Left lobe of liver (tissue), 2 donors: ENCODE data around the gene WDR74. TPM values are rescaled to one million over a fixed set of nuclear protein-coding genes. Genes with fewer than 3 reads are reported as not detected.
"Not testable (repeated sequence)": the region's sequence is repeated elsewhere in the genome, so short reads cannot be mapped to it uniquely, and the experiment has no call there.

Experiments used
- ATAC-seq: fragments of 200-7000 bp; cut with Tn5 transposase; one replicate; pipeline ENCODE4 v1.9.1; 2020; ENCODE audit warnings: mild to moderate bottlenecking, moderate library complexity
- DNase-seq: peaks from one replicate; pipeline ENCODE4 v3.0.0-alpha.2; 2020; ENCODE audit warnings: low spot score
- total RNA-seq: library from RNA; stranded (reverse); gene quantifications from one replicate; pipeline ENCODE4 v1.2.1, GENCODE V29; 2021
- donor health status: DM: no; HTN: no; CAD: no; lungs with moderate emphysema.
- donor health status: DM: no; HTN: yes; CAD: no.

WDR74 gene
- 20.5 TPM for total RNA-seq

GRCh38 chr11:62839050-62839945, at the start of gene WDR74:
WDR74 (minus strand) TSS chr11:62839590; CDS start chr11:62839570, 20 bp downstream.
- DNase-seq: peak; percentile 95
- ATAC-seq: peak; percentile 69

DNA sequence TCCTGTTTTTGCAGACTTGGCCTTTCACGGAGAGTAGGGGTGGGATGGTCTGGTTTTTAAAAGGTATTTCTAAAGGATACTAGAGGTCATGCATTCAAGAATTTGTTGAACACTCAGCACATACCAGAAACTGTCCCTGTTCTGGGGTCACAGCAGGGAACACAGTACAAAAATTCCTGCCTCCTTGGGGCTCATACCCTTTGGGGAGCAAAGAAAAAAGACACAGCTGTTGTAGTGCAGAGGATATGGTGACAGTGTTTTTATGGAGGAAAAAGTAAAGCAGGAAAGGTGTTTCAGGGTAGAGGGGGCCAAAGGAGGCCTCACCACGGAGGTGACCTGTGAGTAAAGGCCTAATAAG, 49.7 kb upstream of the WDR74 start:
- ATAC-seq (no peak), DNase-seq (no peak)

DNA sequence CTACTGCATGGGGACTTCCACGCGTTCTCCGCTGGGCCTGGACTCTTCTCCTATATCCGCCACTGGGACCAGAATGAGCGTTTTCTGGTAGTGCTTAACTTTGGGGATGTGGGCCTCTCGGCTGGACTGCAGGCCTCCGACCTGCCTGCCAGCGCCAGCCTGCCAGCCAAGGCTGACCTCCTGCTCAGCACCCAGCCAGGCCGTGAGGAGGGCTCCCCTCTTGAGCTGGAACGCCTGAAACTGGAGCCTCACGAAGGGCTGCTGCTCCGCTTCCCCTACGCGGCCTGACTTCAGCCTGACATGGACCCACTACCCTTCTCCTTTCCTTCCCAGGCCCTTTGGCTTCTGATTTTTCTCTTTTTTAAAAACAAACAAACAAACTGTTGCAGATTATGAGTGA, 49.0 kb upstream of the WDR74 start:
- DNase-seq: no peak

GRCh38 chr11:62885137-62885750, 45.9 kb upstream of the WDR74 start:
- DNase-seq (no peak), ATAC-seq (no peak)

More for the DNA sequence above, 49.0 kb upstream of the WDR74 start:
- no peak for ATAC-seq

- DNase-seq (no peak), ATAC-seq (no peak)
These were observed 44.3 kb upstream of the WDR74 start for GRCh38 chr11:62883673-62884072.

DNA sequence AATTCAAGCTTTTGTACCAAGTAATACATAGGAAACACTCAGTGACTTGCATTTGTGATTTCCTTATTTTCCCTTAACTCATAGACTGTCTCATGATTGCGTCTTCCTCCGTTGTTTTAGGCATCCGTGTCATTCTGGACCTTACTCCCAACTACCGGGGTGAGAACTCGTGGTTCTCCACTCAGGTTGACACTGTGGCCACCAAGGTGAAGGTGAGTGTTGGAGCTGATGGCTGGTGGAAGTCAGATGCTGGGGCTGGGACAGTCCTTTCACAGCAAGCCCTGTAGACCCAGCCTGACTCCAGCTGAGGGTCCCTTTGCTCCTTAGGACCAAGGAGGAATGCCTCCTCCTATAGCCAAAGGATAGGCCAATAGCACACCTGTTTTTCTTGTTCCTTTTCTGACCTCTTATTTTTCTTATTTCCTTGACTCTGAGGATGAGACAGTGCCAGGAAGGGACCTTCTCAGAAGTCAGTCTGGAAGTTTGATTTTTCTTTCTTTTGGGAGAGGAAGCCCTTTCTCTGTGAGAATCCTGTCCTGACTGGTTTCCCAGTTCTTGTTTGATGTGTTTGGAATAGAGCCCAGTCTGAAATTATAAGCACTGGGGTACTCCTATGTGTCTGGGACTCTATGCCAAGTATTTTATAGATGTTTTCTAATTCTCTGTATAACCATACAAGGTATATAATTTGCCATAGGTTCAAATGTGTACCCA, 43.6 kb upstream of the WDR74 start:
- ATAC-seq: no peak

GRCh38 chr11:62882431-62882749, 43.0 kb upstream of the WDR74 start:
- ATAC-seq (no peak), DNase-seq (no peak)

More for the DNA sequence above, 43.6 kb upstream of the WDR74 start:
- no peak for DNase-seq

DNA sequence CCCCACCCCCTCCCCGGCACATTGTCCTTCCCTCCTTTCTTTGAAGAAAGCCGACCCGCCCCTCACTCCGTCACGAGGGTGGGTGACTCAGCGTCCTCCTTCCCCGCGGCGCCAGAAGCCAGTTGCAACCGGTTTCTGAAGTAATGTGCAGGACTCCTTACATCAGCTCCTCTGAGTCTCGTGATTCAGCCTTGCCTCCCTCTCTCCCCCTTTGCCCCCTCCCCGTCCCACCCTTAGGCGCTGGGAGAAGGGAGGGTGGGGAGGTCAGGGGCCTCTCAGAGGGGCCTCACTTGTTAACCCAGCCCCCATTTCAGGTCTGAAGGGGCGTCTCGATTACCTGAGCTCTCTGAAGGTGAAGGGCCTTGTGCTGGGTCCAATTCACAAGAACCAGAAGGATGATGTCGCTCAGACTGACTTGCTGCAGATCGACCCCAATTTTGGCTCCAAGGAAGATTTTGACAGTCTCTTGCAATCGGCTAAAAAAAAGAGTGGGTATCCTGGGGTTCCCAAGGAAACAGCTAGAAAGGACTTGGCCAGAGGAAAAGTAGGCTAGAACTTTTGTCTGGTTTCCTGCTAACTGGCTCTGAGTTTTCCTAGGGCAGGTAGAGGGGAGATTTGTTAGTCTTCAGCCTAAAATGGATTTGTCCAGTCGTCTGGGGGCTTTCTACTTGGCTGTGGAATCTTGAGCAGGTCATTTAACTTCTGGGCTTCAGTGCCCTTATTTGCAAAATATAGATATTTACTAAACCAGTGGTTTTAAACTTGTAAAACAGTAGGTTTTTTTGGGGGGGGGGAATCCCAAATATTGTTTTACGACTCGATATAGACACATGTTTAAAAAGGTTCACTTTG, 42.4 kb upstream of the WDR74 start:
- DNase-seq (peak; percentile 77), ATAC-seq (no peak)

- peak; percentile 91 for DNase-seq
- peak; percentile 91 for ATAC-seq
These were observed 41.6 kb upstream of the WDR74 start, which contains the start of gene SLC3A2 for GRCh38 chr11:62880803-62881578. SLC3A2 (plus strand) TSS chr11:62880896; CDS start chr11:62881024, 128 bp downstream.

GRCh38 chr11:62880231-62880802, 40.9 kb upstream of the WDR74 start:
- no peak for DNase-seq
- peak; percentile 11 for ATAC-seq

DNA sequence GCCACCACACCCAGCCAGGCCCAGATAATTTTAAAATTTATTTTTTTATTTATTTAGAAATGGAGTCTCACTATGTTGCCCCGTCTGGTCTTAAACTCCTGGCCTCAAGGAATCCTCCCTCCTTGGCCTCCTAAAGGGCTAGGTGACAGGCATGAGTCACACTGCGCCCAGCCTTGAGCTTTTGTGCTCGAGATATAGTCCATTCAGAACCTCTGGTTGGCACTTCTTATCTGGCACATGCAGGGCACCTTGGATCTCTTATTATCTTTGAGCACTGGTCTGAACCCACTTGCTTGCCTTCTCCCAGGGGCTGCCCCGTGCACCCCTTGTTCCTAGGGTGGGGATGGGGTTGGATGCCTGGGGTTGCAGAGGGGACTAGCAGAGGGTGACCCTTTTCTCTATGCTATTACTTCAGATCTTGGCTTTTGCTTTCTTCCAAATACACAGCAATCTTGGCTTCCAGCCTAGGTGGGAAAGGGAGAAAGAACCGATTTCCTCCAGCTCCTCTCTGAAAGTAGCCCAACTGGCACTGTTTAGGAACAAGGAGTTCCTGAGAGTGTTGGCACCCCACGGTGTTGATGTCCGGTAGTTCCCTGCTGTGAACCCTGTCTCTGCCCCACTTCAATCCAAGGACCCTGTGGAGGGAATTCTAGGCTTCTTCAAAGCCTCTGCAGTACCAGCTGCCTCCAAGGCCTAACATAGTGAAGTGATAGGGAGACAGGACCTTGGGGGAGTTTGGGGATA, 40.0 kb upstream of the WDR74 start:
- no peak for ATAC-seq
- DNase-seq: no peak

DNA sequence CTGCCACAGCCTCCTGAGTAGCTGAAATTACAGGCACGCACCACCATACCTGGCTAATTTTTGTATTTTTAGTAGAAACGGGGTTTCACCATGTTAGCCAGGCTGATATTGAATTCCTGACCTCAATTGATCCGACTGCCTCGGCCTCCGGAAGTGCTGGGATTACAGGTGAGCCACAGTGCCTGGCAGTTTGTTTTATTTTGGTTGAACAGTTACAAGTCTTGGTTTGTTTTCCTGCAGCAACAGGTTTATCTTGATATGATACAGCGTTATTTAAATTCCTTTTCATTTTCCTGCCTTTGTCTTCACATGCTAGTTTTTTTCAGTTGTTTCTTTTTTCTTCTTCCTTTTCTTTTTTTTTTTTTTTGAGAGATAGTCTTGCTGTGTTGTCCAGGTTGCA, 37.3 kb upstream of the WDR74 start:
- ATAC-seq (no peak), DNase-seq (no peak)

GRCh38 chr11:62875698-62876478, 36.5 kb upstream of the WDR74 start:
- peak; percentile 7 for ATAC-seq
- no peak for DNase-seq

DNA sequence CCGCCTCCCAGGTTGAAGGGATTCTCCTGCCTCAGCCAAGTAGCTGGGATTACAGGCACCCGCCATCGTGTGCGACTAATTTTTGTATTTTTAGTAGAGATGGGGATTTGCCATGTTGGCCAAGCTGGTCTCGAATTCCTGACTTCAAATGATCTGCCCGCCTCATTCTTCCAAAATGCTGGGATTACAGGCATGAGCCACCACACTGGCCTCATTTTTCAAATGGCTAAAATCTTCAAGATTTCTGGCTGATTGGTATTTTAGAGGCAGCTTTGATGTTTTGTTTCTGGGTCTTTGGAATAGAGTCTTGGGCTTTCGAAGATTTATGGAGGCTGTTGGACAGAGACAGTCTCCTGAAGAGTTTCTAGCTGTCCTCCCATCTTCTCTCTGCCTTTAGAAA, 35.5 kb upstream of the WDR74 start:
- ATAC-seq: no peak

GRCh38 chr11:62865635-62866034, 26.2 kb upstream of the WDR74 start:
- ATAC-seq: no peak

More for the DNA sequence above, 35.5 kb upstream of the WDR74 start:
- no peak for DNase-seq

GRCh38 chr11:62863687-62864335, 24.4 kb upstream of the WDR74 start:
- no peak for ATAC-seq
- DNase-seq: no peak

More at GRCh38 chr11:62865635-62866034, 26.2 kb upstream of the WDR74 start:
- no peak for DNase-seq

GRCh38 chr11:62861564-62862192, 22.3 kb upstream of the WDR74 start:
- DNase-seq, ATAC-seq: not testable (repeated sequence)
